K562 (cell line): ENCODE results near the gene OR4D2. TPM values are rescaled to one million over a fixed set of nuclear protein-coding genes. Genes with fewer than 3 reads are reported as not detected.

Experiments used
- ATAC-seq: fragments of 200-7000 bp; cut with Tn5 transposase; 3 replicates; pipeline ENCODE4 v1.9.1; 2020; ENCODE audit warnings: moderate library complexity
- BruUV-seq: library from RNA; stranded (reverse); fragments of 400-500 nt; replicated peaks from 2 replicates; lab custom pipeline; 2021; lab: Mats Ljungman, UMichigan
- CTCF ChIA-PET: fragments of 300-600 bp; formaldehyde crosslinking; extraction: SDS; loops from one replicate; lab custom pipeline; 2021; ENCODE audit warnings: low intra/inter-chr PET ratio; lab: Yijun Ruan, JAX
- POLR2A ChIA-PET: fragments of 300-600, 350-650 bp; sonication (Branson Sonifier 250); formaldehyde crosslinking; extraction: SDS; loops from one replicate; lab custom pipeline; 2021; ENCODE audit warnings: antibody characterized with exemption, inconsistent platforms; lab: Yijun Ruan, JAX
- DNase-seq, 4 experiments: peaks; one replicate each; pipeline versions ENCODE4 v3.0.0 to v3.0.0-alpha.2; 2011 to 2018; ENCODE audit warnings: low spot score in 3 of 4, mixed read lengths in 3 of 4; ENCODE audit errors: extremely low read depth in 1 of 4
- FAIRE-seq: peaks from 2 replicates; lab custom pipeline; 2011; peaks lifted over from hg19 to GRCh38; lab: Jason Lieb, UNC
- H2AFZ ChIP-seq: 2 replicates; pipeline ENCODE4 v1.6.0; 2011; ENCODE audit warnings: low read depth, low read length, control low read depth, inconsistent platforms
- H3K27ac ChIP-seq: fragments of 200-600 bp; 3 replicates; pipeline ENCODE4 v1.8.0; 2011; ENCODE audit warnings: low read depth, mild to moderate bottlenecking, control low read depth, inconsistent platforms, low read length, moderate library complexity, mixed read lengths; ENCODE audit errors: extremely low read depth
- H3K27me3 ChIP-seq, 2 experiments: fragments of 300-600 bp in 1 of 2; 2 replicates in 1 of 2; 3 replicates in 1 of 2; pipeline versions ENCODE4 v1.6.0 to v1.8.0; 2011; ENCODE audit warnings: inconsistent platforms in 2 of 2, low read length in 2 of 2, mild to moderate bottlenecking in 1 of 2, mixed read lengths in 1 of 2, moderate library complexity in 1 of 2; ENCODE audit not compliant: control insufficient read depth in 2 of 2, insufficient read depth in 2 of 2
- H3K36me3 ChIP-seq: fragments of 300-600 bp; 3 replicates; pipeline ENCODE4 v1.8.0; 2011; ENCODE audit warnings: mild to moderate bottlenecking, low read length, inconsistent platforms; ENCODE audit not compliant: control insufficient read depth, insufficient read depth
- H3K4me1 ChIP-seq, 2 experiments: fragments of 200-600 bp in 1 of 2; replicated peaks in 1 of 2; 2 replicates in 1 of 2; 3 replicates in 1 of 2; pipeline versions ENCODE4 v1.5.1 to v1.8.0; 2011; ENCODE audit warnings: inconsistent platforms in 2 of 2, low read length in 2 of 2, mild to moderate bottlenecking in 1 of 2, mixed read lengths in 1 of 2, moderate library complexity in 1 of 2; ENCODE audit not compliant: control insufficient read depth in 2 of 2, insufficient read depth in 2 of 2
- H3K4me2 ChIP-seq: 2 replicates; pipeline ENCODE4 v1.6.1; 2011; ENCODE audit warnings: low read length, control low read depth, inconsistent platforms, mixed read lengths; ENCODE audit not compliant: insufficient read depth
- H3K4me3 ChIP-seq: fragments of 200-600 bp; sonication (generic), shearing (Covaris generic); 2 replicates; pipeline ENCODE4 v1.5.1; 2016; ENCODE audit warnings: control low read depth, inconsistent platforms
- H3K79me2 ChIP-seq: fragments of 200-600 bp; 3 replicates; pipeline ENCODE4 v1.8.0; 2011; ENCODE audit warnings: low read length, inconsistent platforms; ENCODE audit not compliant: control insufficient read depth, insufficient read depth
- H3K9ac ChIP-seq, 2 experiments: 2 replicates each; pipeline versions ENCODE4 v1.6.0 to v1.6.1; 2011; ENCODE audit warnings: low read depth in 2 of 2, low read length in 2 of 2, control low read depth in 1 of 2, inconsistent platforms in 1 of 2, mild to moderate bottlenecking in 1 of 2, mixed read lengths in 1 of 2; ENCODE audit not compliant: insufficient read depth in 1 of 2
- H3K9me1 ChIP-seq: one replicate; pipeline ENCODE4 v1.6.0; 2011; ENCODE audit warnings: inconsistent platforms, mild to moderate bottlenecking, low read length, moderate library complexity; ENCODE audit not compliant: control insufficient read depth, insufficient read depth
- H3K9me3 ChIP-seq: replicated peaks from 2 replicates; pipeline ENCODE4 v1.5.1; 2011; ENCODE audit warnings: low read depth, low read length, inconsistent platforms; ENCODE audit not compliant: control insufficient read depth, insufficient read depth
- H4K20me1 ChIP-seq: replicated peaks from 2 replicates; pipeline ENCODE4 v1.6.1; 2011; ENCODE audit warnings: low read length, inconsistent platforms, mixed read lengths; ENCODE audit not compliant: control insufficient read depth, insufficient read depth
- GTF2E2 ChIP-seq: fragments of 200-800 bp; sonication (Bioruptor generic); IDR thresholded peaks from 2 replicates; pipeline ENCODE4 v1.6.1; 2016; ENCODE audit warnings: missing genetic modification characterization, missing compliant biosample characterization
- HOXB6 ChIP-seq: fragments of 250-450 bp; sonication (Bioruptor Pico); IDR thresholded peaks from 2 replicates; pipeline ENCODE4 v1.5.1; 2022; ENCODE audit warnings: mild to moderate bottlenecking, borderline replicate concordance
- PHF20 ChIP-seq: fragments of 450-650 bp; IDR thresholded peaks from 2 replicates; pipeline ENCODE4 v1.6.1; 2018; ENCODE audit not compliant: partially characterized antibody
- RAD51 ChIP-seq: fragments of 450-650 bp; IDR thresholded peaks from 2 replicates; pipeline ENCODE4 v1.7.1; 2016; ENCODE audit warnings: low read depth, mild to moderate bottlenecking, borderline replicate concordance
- RBM34 ChIP-seq: fragments of 200-400 bp; formaldehyde crosslinking; IDR thresholded peaks from 2 replicates; pipeline ENCODE4 v1.6.1; 2018; ENCODE audit warnings: low read length, borderline replicate concordance; ENCODE audit not compliant: insufficient read depth
- RNF2 ChIP-seq: sonication (generic); IDR thresholded peaks from 2 replicates; pipeline ENCODE4 v1.6.1; 2016
- SAFB2 ChIP-seq: fragments of 200-400 bp; formaldehyde crosslinking; IDR thresholded peaks from 2 replicates; pipeline ENCODE4 v1.6.1; 2018; ENCODE audit warnings: borderline replicate concordance, low read length, low read depth, moderate library complexity; ENCODE audit not compliant: severe bottlenecking
- SETDB1 ChIP-seq: IDR thresholded peaks from one replicate; pipeline ENCODE4 v1.6.1; 2012; ENCODE audit warnings: low read length, control low read depth, inconsistent platforms
- ZNF165 ChIP-seq: fragments of 250-450 bp; sonication (Bioruptor Pico); IDR thresholded peaks from 2 replicates; pipeline ENCODE4 v1.4.0; 2020; ENCODE audit warnings: borderline replicate concordance
- ZNF408 ChIP-seq: fragments of 250-450 bp; sonication (Bioruptor Pico); IDR thresholded peaks from 2 replicates; pipeline ENCODE4 v1.4.0; 2020; ENCODE audit warnings: low read depth, mild to moderate bottlenecking, moderate library complexity
- WGBS: fragments of 100-300 bp; shearing (Covaris generic); methylation state at CpG from one replicate; pipeline ENCODE4 v1.1.6; 2016; ENCODE audit warnings: low coverage, mixed read lengths; ENCODE audit not compliant: insufficient coverage; ENCODE audit errors: missing lambda C conversion rate; 5-methylcytosine and 5-hydroxymethylcytosine counted together
- in situ Hi-C: fragments of 300-500 bp; cut with MboI; formaldehyde crosslinking; loops from 4 replicates; pipeline ENCODE4 v1.15.0; 2018; ENCODE audit warnings: inconsistent platforms, mixed read lengths
- intact Hi-C: fragments of 100-400 bp; cut with micrococcal nuclease; formaldehyde crosslinking; loops from 2 replicates; pipeline ENCODE4 v1.14.2; 2022
- polyA plus RNA-seq, 8 experiments: library from polyadenylated mRNA; depleted of rRNA in 4 of 8; stranded (reverse) in 5 of 8; unstranded in 3 of 8; fragments of >200 nt; fragmentation: Nextera tagmentation in 2 of 8; fragmentation: Illumina TruSeq in 1 of 8; extraction: Ambion mirVana in 2 of 8; extraction: Trizol in 1 of 8; gene quantifications; 2 replicates each; pipeline versions ENCODE4 v1.2.1 to v1.2.3, GENCODE V29; 2011 to 2014; ENCODE audit warnings: inconsistent platforms in 1 of 8, missing spikeins in 1 of 8
- total RNA-seq, 7 experiments: library from RNA; depleted of rRNA in 6 of 7; stranded (reverse); fragments of >200 nt in 6 of 7; fragmentation: Illumina TruSeq in 2 of 7; extraction: Trizol in 2 of 7; gene quantifications; 2 replicates each; pipeline versions ENCODE4 v1.2.1 to v1.2.3, GENCODE V29; 2011 to 2021; ENCODE audit warnings: low replicate concordance in 1 of 7
- TF ChIP-seq, protein P1 (sequence below), 2 experiments: fragments of 250-450 bp in 1 of 2; fragments of 450-650 bp in 1 of 2; sonication (Bioruptor Pico) in 1 of 2; IDR thresholded peaks; 2 replicates each; pipeline versions ENCODE4 v1.6.1 to v1.8.0; 2016 to 2021; ENCODE audit warnings: mild to moderate bottlenecking in 2 of 2, moderate library complexity in 2 of 2, missing compliant biosample characterization in 1 of 2, missing genetic modification characterization in 1 of 2
- TF ChIP-seq, protein P2 (sequence below): fragments of 450-650 bp; formaldehyde crosslinking; IDR thresholded peaks from 2 replicates; pipeline ENCODE4 v1.4.0; 2020; ENCODE audit warnings: mild to moderate bottlenecking, moderate library complexity
- TF ChIP-seq, protein P3 (sequence below), 2 experiments: fragments of 450-650 bp; IDR thresholded peaks; 2 replicates each; pipeline ENCODE4 v1.6.1; 2016; ENCODE audit warnings: mild to moderate bottlenecking in 2 of 2, borderline replicate concordance in 1 of 2, low read depth in 1 of 2, moderate library complexity in 1 of 2

Gene OR4D2
- total and polyA plus RNA-seq, 9 of the 15 experiments (the other 6 are each of a cell fraction or from before 2014, with no cell fraction given) = not detected

DNA sequence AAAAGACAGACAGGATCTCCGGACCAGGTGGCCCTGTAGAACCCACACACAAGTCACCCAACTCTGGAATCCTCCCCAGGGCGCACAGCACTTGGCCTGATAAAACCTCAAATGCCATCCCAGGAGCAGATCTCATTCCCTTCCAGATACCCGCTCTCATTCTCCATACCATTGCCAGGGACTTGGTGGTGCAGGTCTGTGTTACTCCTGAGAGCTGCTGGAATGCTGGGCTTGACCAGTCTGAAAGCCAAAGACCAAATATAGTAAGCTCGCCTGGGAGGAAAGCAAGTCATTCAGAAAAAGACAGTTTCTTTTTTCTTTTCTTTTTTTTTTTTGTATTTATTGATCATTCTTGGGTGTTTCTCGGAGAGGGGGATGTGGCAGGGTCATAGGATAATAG lies 41.6 kb downstream of the OR4D2 start:
- H3K79me2 ChIP-seq = no peaks in the 10 kb centered on the region
- no peak for DNase-seq
- ChIA-PET POLR2A (no interaction called here), CTCF (no interaction called here)
- ATAC-seq = no peak
- H3K9ac ChIP-seq = no peak overlapping the region
- no peaks in the 10 kb centered on the region for H3K4me1 ChIP-seq
- in situ Hi-C loops = no loop called here
- WGBS = 83% methylated on average over 4 of the region's 5 CpGs
- BruUV-seq = no TSS peak
- intact Hi-C loops = no loop called here
- H4K20me1 ChIP-seq = no peaks in the 10 kb centered on the region
- no peak overlapping the region for H3K27ac ChIP-seq
- no peaks in the 10 kb centered on the region for H3K27me3 ChIP-seq
- no peak overlapping the region for H3K4me2 ChIP-seq
- peaks cover 52% of the 10 kb centered on the region; the same call in 2 of the 3 replicates for H3K36me3 ChIP-seq
- no peak for FAIRE-seq
- no peaks in the 10 kb centered on the region for H3K9me1 ChIP-seq
- no peak overlapping the region for H3K4me3 ChIP-seq
- no peaks in the 10 kb centered on the region for H3K9me3 ChIP-seq
- no peak overlapping the region for H2AFZ ChIP-seq
- TF ChIP-seq RAD51 = no peak
- TF ChIP-seq, protein P1, sequence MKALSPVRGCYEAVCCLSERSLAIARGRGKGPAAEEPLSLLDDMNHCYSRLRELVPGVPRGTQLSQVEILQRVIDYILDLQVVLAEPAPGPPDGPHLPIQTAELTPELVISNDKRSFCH (CRISPR knock-in tag; IDR thresholded peaks at IDR 0.05) = no peak
- TF ChIP-seq, protein P1 (tag; IDR thresholded peaks at IDR 0.05) = no peak
- TF ChIP-seq, protein P2, sequence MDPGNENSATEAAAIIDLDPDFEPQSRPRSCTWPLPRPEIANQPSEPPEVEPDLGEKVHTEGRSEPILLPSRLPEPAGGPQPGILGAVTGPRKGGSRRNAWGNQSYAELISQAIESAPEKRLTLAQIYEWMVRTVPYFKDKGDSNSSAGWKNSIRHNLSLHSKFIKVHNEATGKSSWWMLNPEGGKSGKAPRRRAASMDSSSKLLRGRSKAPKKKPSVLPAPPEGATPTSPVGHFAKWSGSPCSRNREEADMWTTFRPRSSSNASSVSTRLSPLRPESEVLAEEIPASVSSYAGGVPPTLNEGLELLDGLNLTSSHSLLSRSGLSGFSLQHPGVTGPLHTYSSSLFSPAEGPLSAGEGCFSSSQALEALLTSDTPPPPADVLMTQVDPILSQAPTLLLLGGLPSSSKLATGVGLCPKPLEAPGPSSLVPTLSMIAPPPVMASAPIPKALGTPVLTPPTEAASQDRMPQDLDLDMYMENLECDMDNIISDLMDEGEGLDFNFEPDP (CRISPR knock-in tag) = no peak
- TF ChIP-seq, protein P3, sequence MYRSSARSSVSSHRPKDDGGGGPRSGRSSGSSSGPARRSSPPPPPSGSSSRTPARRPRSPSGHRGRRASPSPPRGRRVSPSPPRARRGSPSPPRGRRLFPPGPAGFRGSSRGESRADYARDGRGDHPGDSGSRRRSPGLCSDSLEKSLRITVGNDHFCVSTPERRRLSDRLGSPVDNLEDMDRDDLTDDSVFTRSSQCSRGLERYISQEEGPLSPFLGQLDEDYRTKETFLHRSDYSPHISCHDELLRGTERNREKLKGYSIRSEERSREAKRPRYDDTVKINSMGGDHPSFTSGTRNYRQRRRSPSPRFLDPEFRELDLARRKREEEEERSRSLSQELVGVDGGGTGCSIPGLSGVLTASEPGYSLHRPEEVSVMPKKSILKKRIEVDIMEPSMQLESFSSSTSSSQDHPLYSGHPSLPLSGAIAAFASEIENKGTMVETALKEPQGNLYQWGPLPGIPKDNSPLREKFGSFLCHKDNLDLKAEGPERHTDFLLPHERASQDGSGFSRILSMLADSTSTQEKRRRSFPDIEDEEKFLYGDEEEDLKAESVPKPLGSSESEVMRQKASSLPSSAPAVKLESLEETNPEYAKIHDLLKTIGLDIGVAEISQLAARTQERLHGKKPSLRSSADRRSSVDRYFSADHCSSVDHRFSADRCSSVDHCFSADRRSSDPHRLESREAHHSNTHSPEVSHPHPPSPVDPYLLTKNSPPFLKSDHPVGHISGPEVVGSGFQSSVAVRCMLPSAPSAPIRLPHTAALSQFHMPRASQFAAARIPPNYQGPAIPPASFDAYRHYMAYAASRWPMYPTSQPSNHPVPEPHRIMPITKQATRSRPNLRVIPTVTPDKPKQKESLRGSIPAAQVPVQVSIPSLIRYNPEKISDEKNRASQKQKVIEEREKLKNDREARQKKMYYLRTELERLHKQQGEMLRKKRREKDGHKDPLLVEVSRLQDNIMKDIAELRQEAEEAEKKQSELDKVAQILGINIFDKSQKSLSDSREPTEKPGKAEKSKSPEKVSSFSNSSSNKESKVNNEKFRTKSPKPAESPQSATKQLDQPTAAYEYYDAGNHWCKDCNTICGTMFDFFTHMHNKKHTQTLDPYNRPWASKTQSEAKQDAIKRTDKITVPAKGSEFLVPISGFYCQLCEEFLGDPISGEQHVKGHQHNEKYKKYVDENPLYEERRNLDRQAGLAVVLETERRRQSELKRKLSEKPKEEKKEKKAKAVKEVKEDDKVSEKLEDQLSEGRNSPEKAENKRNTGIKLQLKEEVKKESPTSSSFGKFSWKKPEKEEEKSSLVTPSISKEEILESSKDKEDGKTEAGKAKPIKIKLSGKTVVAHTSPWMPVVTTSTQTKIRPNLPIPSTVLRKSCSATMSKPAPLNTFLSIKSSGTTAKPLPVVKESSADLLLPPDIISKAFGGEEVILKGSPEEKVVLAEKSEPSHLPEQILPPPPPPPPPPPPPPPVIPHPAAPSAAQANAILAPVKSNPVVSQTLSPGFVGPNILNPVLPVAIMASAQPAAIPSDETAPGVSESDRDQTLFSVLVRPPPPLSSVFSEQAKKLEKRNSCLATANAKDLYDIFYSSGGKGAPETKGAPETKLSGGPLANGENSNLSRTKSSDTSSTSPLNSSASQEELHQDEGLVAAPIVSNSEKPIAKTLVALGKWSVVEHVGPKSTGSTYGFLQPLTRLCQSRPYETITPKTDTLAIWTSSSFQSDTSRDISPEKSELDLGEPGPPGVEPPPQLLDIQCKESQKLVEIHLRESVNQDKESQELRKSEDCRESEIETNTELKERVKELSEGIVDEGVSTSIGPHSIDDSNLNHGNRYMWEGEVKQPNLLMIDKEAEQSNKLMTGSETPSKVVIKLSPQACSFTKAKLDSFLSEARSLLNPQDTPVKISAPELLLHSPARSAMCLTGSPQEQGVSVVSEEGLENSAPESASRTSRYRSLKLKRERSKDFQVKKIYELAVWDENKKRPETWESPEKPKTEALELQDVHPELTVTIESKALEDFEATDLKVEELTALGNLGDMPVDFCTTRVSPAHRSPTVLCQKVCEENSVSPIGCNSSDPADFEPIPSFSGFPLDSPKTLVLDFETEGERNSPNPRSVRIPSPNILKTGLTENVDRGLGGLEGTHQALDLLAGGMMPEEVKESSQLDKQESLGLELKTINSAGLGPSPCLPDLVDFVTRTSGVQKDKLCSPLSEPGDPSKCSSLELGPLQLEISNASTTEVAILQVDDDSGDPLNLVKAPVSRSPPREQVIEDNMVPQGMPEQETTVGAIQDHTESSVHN (IDR thresholded peaks at IDR 0.05; ENCODE audit: borderline replicate concordance in 1 of 2, low read depth in 1 of 2) = no peak
- TF ChIP-seq RBM34 = no peak
- TF ChIP-seq ZNF165 = no peak
- no peak for TF ChIP-seq RNF2
- TF ChIP-seq HOXB6 (CRISPR knock-in tag) = no peak
- no peak for TF ChIP-seq GTF2E2
- no peak for TF ChIP-seq PHF20
- no peak for TF ChIP-seq ZNF408 (CRISPR knock-in tag)
- TF ChIP-seq SETDB1 = no peak
- TF ChIP-seq SAFB2 = no peak
